Measurements from ENCODE around the gene E4F1. TPM values are rescaled to one million over a fixed set of nuclear protein-coding genes. Genes with fewer than 3 reads are reported as not detected.

Gene E4F1
- total and polyA plus RNA-seq, 2 donors (not counting 1 experiment from before 2014, with no cell fraction given) = 41.8 to 70.9 TPM

DNA sequence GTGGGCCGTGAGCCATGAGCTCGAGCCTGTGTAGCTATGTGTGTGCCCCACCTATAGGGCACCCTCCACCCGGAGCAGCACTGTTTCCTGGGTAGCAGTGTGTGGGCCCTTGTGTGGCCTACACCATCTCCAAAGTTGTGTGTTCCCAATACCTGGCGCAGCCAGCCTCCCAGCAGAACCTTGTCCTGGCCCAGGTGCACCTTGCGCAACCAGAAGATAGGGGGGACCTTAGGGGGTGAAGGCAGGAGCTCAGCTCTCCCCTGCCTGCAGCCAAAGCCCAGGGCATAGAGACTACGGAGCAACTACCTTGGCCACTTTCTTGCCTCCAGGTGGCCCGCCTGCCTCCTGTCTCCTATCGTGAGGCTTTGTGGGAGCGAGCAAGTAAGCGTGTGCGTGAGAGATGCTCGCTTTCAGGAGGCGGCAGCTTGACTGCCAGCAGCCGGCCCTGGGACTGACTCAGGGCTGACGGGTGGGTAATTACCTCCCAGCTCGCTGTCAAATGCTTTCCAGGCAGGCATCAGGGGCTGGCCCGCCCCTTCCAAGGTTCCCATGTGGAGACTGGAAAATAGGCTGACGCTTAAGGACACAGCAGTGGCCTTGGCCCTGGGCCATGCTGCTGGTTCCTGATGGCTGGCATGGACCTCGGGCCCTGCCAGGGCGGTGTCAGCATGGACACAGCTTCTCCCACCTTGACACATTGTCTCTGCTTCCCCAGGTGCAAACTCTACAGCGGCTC is 48.8 kb upstream of the E4F1 start:
- DNase-seq (no peak), ATAC-seq (ENCODE audit: low read depth) (no peak)
- Histone ChIP-seq H3K4me2 (replicated peaks; ENCODE audit: low read depth, low read length, poor library complexity, severe bottlenecking) (no peak overlapping the region), H3K4me3 (ENCODE audit: control extremely low read depth in 1 of 5, extremely low read depth in 1 of 5, insufficient read depth in 1 of 5, low read depth in 2 of 5, low read length in 4 of 5) (no peak overlapping the region), H3K9me3 (ENCODE audit: control extremely low read depth in 1 of 3, control insufficient read depth in 2 of 3, insufficient read depth in 1 of 3, low read length in 2 of 3) (no peaks in the 10 kb centered on the region), H4K20me1 (ENCODE audit: control insufficient read depth, insufficient read depth, low read length, poor library complexity, severe bottlenecking) (no peaks in the 10 kb centered on the region), H3K27me3 (replicated peaks in 1 of 4; ENCODE audit: control extremely low read depth in 1 of 4, control insufficient read depth in 3 of 4, insufficient read depth in 4 of 4, low read length in 3 of 4) (no peaks in the 10 kb centered on the region), H3K36me3 (replicated peaks in 1 of 2; ENCODE audit: control extremely low read depth in 1 of 2, control insufficient read depth in 1 of 2, extremely low read depth in 1 of 2, insufficient read depth in 2 of 2, low read length in 1 of 2) (peaks cover 0 to 28% of the 10 kb centered on the region in 2 experiments), H3K79me2 (ENCODE audit: control insufficient read depth, insufficient read depth, low read length) (peaks cover 8% of the 10 kb centered on the region), H3K27ac (ENCODE audit: low read length in 2 of 2) (no peak overlapping the region), H3K4me1 (ENCODE audit: control insufficient read depth in 2 of 2, insufficient read depth in 2 of 2, low read length in 2 of 2) (no peaks in the 10 kb centered on the region), H2AFZ (ENCODE audit: insufficient read depth, low read depth, low read length, poor library complexity, severe bottlenecking) (no peak overlapping the region), H3K9ac (ENCODE audit: low read length) (no peak overlapping the region)
- no peaks in the 10 kb centered on the region for H3K27me3 Mint-ChIP-seq
- H3K4me3 Mint-ChIP-seq = no peak overlapping the region
- no peaks in the 10 kb centered on the region for H3K9me3 Mint-ChIP-seq (ENCODE audit: insufficient read depth)
- TF ChIP-seq, protein P1, sequence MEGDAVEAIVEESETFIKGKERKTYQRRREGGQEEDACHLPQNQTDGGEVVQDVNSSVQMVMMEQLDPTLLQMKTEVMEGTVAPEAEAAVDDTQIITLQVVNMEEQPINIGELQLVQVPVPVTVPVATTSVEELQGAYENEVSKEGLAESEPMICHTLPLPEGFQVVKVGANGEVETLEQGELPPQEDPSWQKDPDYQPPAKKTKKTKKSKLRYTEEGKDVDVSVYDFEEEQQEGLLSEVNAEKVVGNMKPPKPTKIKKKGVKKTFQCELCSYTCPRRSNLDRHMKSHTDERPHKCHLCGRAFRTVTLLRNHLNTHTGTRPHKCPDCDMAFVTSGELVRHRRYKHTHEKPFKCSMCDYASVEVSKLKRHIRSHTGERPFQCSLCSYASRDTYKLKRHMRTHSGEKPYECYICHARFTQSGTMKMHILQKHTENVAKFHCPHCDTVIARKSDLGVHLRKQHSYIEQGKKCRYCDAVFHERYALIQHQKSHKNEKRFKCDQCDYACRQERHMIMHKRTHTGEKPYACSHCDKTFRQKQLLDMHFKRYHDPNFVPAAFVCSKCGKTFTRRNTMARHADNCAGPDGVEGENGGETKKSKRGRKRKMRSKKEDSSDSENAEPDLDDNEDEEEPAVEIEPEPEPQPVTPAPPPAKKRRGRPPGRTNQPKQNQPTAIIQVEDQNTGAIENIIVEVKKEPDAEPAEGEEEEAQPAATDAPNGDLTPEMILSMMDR (IDR thresholded peaks at IDR 0.05) = no peak
- no peak for TF ChIP-seq EZH2 (IDR thresholded peaks at IDR 0.05; ENCODE audit: borderline replicate concordance, insufficient read depth, low read depth, low read length, poor library complexity, severe bottlenecking)
- POLR2A ChIA-PET = no interaction called here
- H3K4me1 Mint-ChIP-seq = no peaks in the 10 kb centered on the region
- H3K27ac Mint-ChIP-seq = no peak overlapping the region
- intact Hi-C loops (cut with micrococcal nuclease) = no loop called here
- WGBS (ENCODE audit: insufficient coverage) = 97% methylated on average over 21 of the region's 21 CpGs
- CTCF ChIA-PET = no interaction called here

DNA sequence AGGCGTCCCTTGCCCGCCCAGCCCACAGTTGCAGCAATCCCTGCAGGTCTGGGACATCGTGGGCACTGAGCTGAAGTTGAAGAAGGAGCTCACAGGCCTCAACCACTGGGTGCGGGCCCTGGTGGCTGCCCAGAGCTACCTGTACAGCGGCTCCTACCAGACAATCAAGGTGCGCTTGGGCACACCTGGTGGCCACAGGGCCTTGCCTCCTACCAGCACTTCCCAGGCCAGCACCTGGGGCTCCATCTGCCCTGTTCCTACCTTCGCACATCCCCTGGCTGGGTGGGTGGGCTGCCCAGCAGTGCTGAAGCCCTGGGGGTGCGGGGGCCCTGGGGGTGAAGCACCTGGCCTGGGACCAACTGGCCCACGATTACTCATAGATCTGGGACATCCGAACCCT is 47.9 kb upstream of the E4F1 start:
- Histone ChIP-seq H3K4me3 (ENCODE audit: control extremely low read depth in 1 of 5, extremely low read depth in 1 of 5, insufficient read depth in 1 of 5, low read depth in 2 of 5, low read length in 4 of 5) (no peak overlapping the region), H3K27ac (ENCODE audit: low read length in 2 of 2) (no peak overlapping the region), H3K36me3 (replicated peaks in 1 of 2; ENCODE audit: control extremely low read depth in 1 of 2, control insufficient read depth in 1 of 2, extremely low read depth in 1 of 2, insufficient read depth in 2 of 2, low read length in 1 of 2) (peaks cover 0 to 28% of the 10 kb centered on the region in 2 experiments), H2AFZ (ENCODE audit: insufficient read depth, low read depth, low read length, poor library complexity, severe bottlenecking) (no peak overlapping the region), H3K79me2 (ENCODE audit: control insufficient read depth, insufficient read depth, low read length) (peaks cover 6% of the 10 kb centered on the region), H3K9ac (ENCODE audit: low read length) (no peak overlapping the region), H3K4me2 (replicated peaks; ENCODE audit: low read depth, low read length, poor library complexity, severe bottlenecking) (no peak overlapping the region), H3K27me3 (replicated peaks in 1 of 4; ENCODE audit: control extremely low read depth in 1 of 4, control insufficient read depth in 3 of 4, insufficient read depth in 4 of 4, low read length in 3 of 4) (no peaks in the 10 kb centered on the region), H3K9me3 (ENCODE audit: control extremely low read depth in 1 of 3, control insufficient read depth in 2 of 3, insufficient read depth in 1 of 3, low read length in 2 of 3) (no peaks in the 10 kb centered on the region), H4K20me1 (ENCODE audit: control insufficient read depth, insufficient read depth, low read length, poor library complexity, severe bottlenecking) (no peaks in the 10 kb centered on the region), H3K4me1 (ENCODE audit: control insufficient read depth in 2 of 2, insufficient read depth in 2 of 2, low read length in 2 of 2) (no peaks in the 10 kb centered on the region)
- H3K4me3 Mint-ChIP-seq = no peak overlapping the region
- no peaks in the 10 kb centered on the region for H3K27me3 Mint-ChIP-seq
- 98% methylated on average over 10 of the region's 10 CpGs for WGBS (ENCODE audit: insufficient coverage)
- ChIA-PET POLR2A (interaction anchor here (0.6 kb wide), 1 partner anchor 30 kb away, joined by 6 read pairs; the partner anchor contains the start of gene MLST8), CTCF (no interaction called here)
- no peaks in the 10 kb centered on the region for H3K9me3 Mint-ChIP-seq (ENCODE audit: insufficient read depth)
- no peak overlapping the region for H3K27ac Mint-ChIP-seq
- ATAC-seq (ENCODE audit: low read depth) (no peak), DNase-seq (no peak)
- TF ChIP-seq, protein P1 (IDR thresholded peaks at IDR 0.05) = no peak
- TF ChIP-seq EZH2 (IDR thresholded peaks at IDR 0.05; ENCODE audit: borderline replicate concordance, insufficient read depth, low read depth, low read length, poor library complexity, severe bottlenecking) = no peak
- intact Hi-C loops (cut with micrococcal nuclease) = no loop called here
- no peaks in the 10 kb centered on the region for H3K4me1 Mint-ChIP-seq

All from B cell (primary cell).